A549 (cell line): ENCODE data around the gene CEP164. TPM values are rescaled to one million over a fixed set of nuclear protein-coding genes. Genes with fewer than 3 reads are reported as not detected.

Experiments
- ATAC-seq, 2 experiments: fragments of 200-7000 bp in 1 of 2; fragments of >200 bp in 1 of 2; cut with Nextera tagmentation in 1 of 2; cut with Tn5 transposase in 1 of 2; 3 replicates each; pipeline versions ENCODE4 v1.8.0 to v1.9.1; 2018 to 2020; ENCODE audit warnings: mild to moderate bottlenecking in 1 of 2, moderate library complexity in 1 of 2
- CTCF ChIA-PET: fragments of 300-600 bp; sonication (Branson Sonifier 250); formaldehyde crosslinking; extraction: SDS; loops from one replicate; lab custom pipeline; 2021; ENCODE audit warnings: antibody characterized with exemption, inconsistent platforms; lab: Yijun Ruan, JAX
- POLR2A ChIA-PET: fragments of 350-600 bp; formaldehyde crosslinking; extraction: SDS; loops from one replicate; lab custom pipeline; 2021; ENCODE audit warnings: antibody characterized with exemption, inconsistent platforms; lab: Yijun Ruan, JAX
- DNase-seq, 2 experiments: peaks; one replicate each; pipeline versions ENCODE4 v3.0.0 to v3.0.0-alpha.2; 2011 to 2016; ENCODE audit warnings: low read depth in 1 of 2, low spot score in 1 of 2
- FAIRE-seq: peaks from 2 replicates; lab custom pipeline; 2011; peaks lifted over from hg19 to GRCh38; lab: Jason Lieb, UNC
- H3K27ac ChIP-seq, 2 experiments: fragments of >200 bp; sonication (Bioruptor Twin); formaldehyde crosslinking; 3 replicates each; pipeline ENCODE4 v1.5.1; 2016 to 2017
- H3K4me1 ChIP-seq: fragments of >200 bp; sonication (Bioruptor Twin); formaldehyde crosslinking; 3 replicates; pipeline ENCODE4 v1.6.1; 2016
- H3K4me2 ChIP-seq: fragments of >200 bp; sonication (Bioruptor Twin); formaldehyde crosslinking; 3 replicates; pipeline ENCODE4 v1.6.1; 2016
- H3K4me3 ChIP-seq: fragments of >200 bp; sonication (Bioruptor Twin); formaldehyde crosslinking; 3 replicates; pipeline ENCODE4 v1.5.1; 2016
- H3K9me3 ChIP-seq: fragments of >200 bp; sonication (Bioruptor Twin); formaldehyde crosslinking; 3 replicates; pipeline ENCODE4 v1.6.1; 2016
- ATOH8 ChIP-seq: fragments of 250-450 bp; sonication (Bioruptor Pico); IDR thresholded peaks from 2 replicates; pipeline ENCODE4 v1.5.0; 2020; ENCODE audit warnings: low read depth, mild to moderate bottlenecking, moderate library complexity
- BCL3 ChIP-seq: fragments of >200 bp; sonication (Bioruptor Twin); formaldehyde crosslinking; IDR thresholded peaks from 3 replicates; pipeline ENCODE4 v1.6.1; 2016
- CBX8 ChIP-seq: fragments of 200-600 bp; sonication (generic); IDR thresholded peaks from 2 replicates; pipeline ENCODE4 v1.6.1; 2016
- CHD2 ChIP-seq: fragments of 150-350 bp; IDR thresholded peaks from 2 replicates; pipeline ENCODE4 v1.6.1; 2014; ENCODE audit warnings: low read length; ENCODE audit not compliant: partially characterized antibody
- CTCF ChIP-seq: fragments of >200 bp; sonication (Bioruptor Twin); formaldehyde crosslinking; IDR thresholded peaks from 3 replicates; pipeline ENCODE4 v1.5.1; 2016
- E2F6 ChIP-seq: IDR thresholded peaks from 2 replicates; pipeline ENCODE4 v1.6.1; 2012; ENCODE audit warnings: low read depth, borderline replicate concordance
- EP300 ChIP-seq, 2 experiments: fragments of >200 bp; sonication (Bioruptor Twin); formaldehyde crosslinking; IDR thresholded peaks; 2 replicates in 1 of 2; 3 replicates in 1 of 2; pipeline ENCODE4 v1.6.1; 2016 to 2017
- ESRRA ChIP-seq: fragments of 150-350 bp; IDR thresholded peaks from 2 replicates; pipeline ENCODE4 v1.6.1; 2014; ENCODE audit warnings: mild to moderate bottlenecking, low read length, borderline replicate concordance
- FOSB ChIP-seq: fragments of 250-450 bp; sonication (Bioruptor Pico); IDR thresholded peaks from 2 replicates; pipeline ENCODE4 v1.5.0; 2020; ENCODE audit warnings: mild to moderate bottlenecking, moderate library complexity
- GATA3 ChIP-seq: IDR thresholded peaks from 2 replicates; pipeline ENCODE4 v1.6.1; 2012; ENCODE audit warnings: borderline replicate concordance
- HDAC2 ChIP-seq: fragments of 200-600 bp; sonication (generic); IDR thresholded peaks from 2 replicates; pipeline ENCODE4 v1.6.1; 2016
- HOXB5 ChIP-seq: fragments of 250-450 bp; sonication (Bioruptor Pico); IDR thresholded peaks from 2 replicates; pipeline ENCODE4 v1.5.0; 2020; ENCODE audit warnings: mild to moderate bottlenecking, moderate library complexity
- JUNB ChIP-seq: fragments of >200 bp; sonication (Bioruptor Twin); formaldehyde crosslinking; IDR thresholded peaks from 2 replicates; pipeline ENCODE4 v1.6.1; 2016
- KDM1A ChIP-seq: fragments of 200-600 bp; sonication (generic); IDR thresholded peaks from 2 replicates; pipeline ENCODE4 v1.6.1; 2016; ENCODE audit warnings: low read depth, mild to moderate bottlenecking
- KDM5A ChIP-seq: fragments of 200-600 bp; sonication (generic); IDR thresholded peaks from 2 replicates; pipeline ENCODE4 v1.6.1; 2016; ENCODE audit warnings: antibody characterized with exemption, mild to moderate bottlenecking
- MAZ ChIP-seq: fragments of 150-350 bp; IDR thresholded peaks from 2 replicates; pipeline ENCODE4 v1.6.1; 2014; ENCODE audit warnings: antibody characterized with exemption, low read depth, low read length, borderline replicate concordance
- NPAS2 ChIP-seq: fragments of 250-450 bp; sonication (Bioruptor Pico); IDR thresholded peaks from 2 replicates; pipeline ENCODE4 v1.8.0; 2022; ENCODE audit warnings: mild to moderate bottlenecking, moderate library complexity, borderline replicate concordance
- NR3C1 ChIP-seq: fragments of >200 bp; sonication (Bioruptor Twin); formaldehyde crosslinking; IDR thresholded peaks from 3 replicates; pipeline ENCODE4 v1.6.1; 2017
- POLR2A ChIP-seq: IDR thresholded peaks from 2 replicates; pipeline ENCODE4 v1.6.1; 2012; ENCODE audit warnings: mild to moderate bottlenecking, low read length
- REST ChIP-seq: fragments of 200-600 bp; sonication (generic); IDR thresholded peaks from 2 replicates; pipeline ENCODE4 v1.6.1; 2016; ENCODE audit warnings: antibody characterized with exemption, mild to moderate bottlenecking, moderate library complexity
- RFX5 ChIP-seq: fragments of 450-650 bp; IDR thresholded peaks from 2 replicates; pipeline ENCODE4 v1.7.1; 2014; ENCODE audit warnings: antibody characterized with exemption, mild to moderate bottlenecking, moderate library complexity
- SMC3 ChIP-seq: fragments of >200 bp; sonication (Bioruptor Twin); formaldehyde crosslinking; IDR thresholded peaks from 3 replicates; pipeline ENCODE4 v1.6.1; 2018; ENCODE audit warnings: inconsistent platforms
- ZC3H11A ChIP-seq: fragments of 450-650 bp; IDR thresholded peaks from 2 replicates; pipeline ENCODE4 v1.6.1; 2014; ENCODE audit warnings: antibody characterized with exemption, mild to moderate bottlenecking
- WGBS: methylation state at CpG from one replicate; pipeline ENCODE4 v1.1.6; 2017; ENCODE audit errors: missing lambda C conversion rate; 5-methylcytosine and 5-hydroxymethylcytosine counted together
- polyA plus RNA-seq, 4 experiments: library from polyadenylated mRNA; depleted of rRNA in 3 of 4; stranded (reverse); fragments of >200 nt; fragmentation: RNase III in 1 of 4; extraction: RNeasy Plus Mini Kit Qiagen cat#74134 plus additional on column Dnase treatment in 1 of 4; gene quantifications; 2 replicates in 3 of 4; 3 replicates in 1 of 4; pipeline ENCODE4 v1.2.3, GENCODE V29; 2011 to 2017

Gene CEP164
- polyA plus RNA-seq, 2 of the 4 experiments (the other 2 are of a cell fraction) = 17.4 to 19.6 TPM

GRCh38 chr11:117417342-117417741 is 89.7 kb downstream of the CEP164 start:
- no peak for DNase-seq
- ChIA-PET CTCF (interaction anchor here (8.5 kb wide), 1 partner anchor 8 kb away, joined by 77 read pairs; no protein-coding TSS in a partner anchor), POLR2A (no interaction called here)
- Histone ChIP-seq H3K4me1 (no peaks in the 10 kb centered on the region), H3K9me3 (no peaks in the 10 kb centered on the region), H3K4me2 (no peak overlapping the region), H3K27ac (no peak overlapping the region), H3K4me3 (no peak overlapping the region)
- no peak for FAIRE-seq
- ATAC-seq = no peak
- TF ChIP-seq ZC3H11A (no peak), ATOH8 (CRISPR knock-in tag) (no peak), FOSB (CRISPR knock-in tag) (no peak), E2F6 (no peak), RFX5 (no peak), NR3C1 (no peak), CTCF (no peak), ESRRA (no peak), POLR2A (no peak), KDM5A (no peak), HOXB5 (CRISPR knock-in tag) (no peak), HDAC2 (no peak), CHD2 (no peak), JUNB (no peak), SMC3 (no peak), NPAS2 (CRISPR knock-in tag) (no peak), CBX8 (no peak), MAZ (no peak)
- WGBS = 53% methylated on average over 6 of the region's 6 CpGs

GRCh38 chr11:117417856-117418255 is 90.2 kb downstream of the CEP164 start:
- FAIRE-seq (no peak), ATAC-seq (no peak), DNase-seq (no peak)
- CTCF ChIA-PET = interaction anchor here (8.5 kb wide), 1 partner anchor 7 kb away, joined by 77 read pairs; no protein-coding TSS in a partner anchor
- no peaks in the 10 kb centered on the region for H3K4me1 ChIP-seq
- no peak overlapping the region for H3K27ac ChIP-seq
- no peak overlapping the region for H3K4me3 ChIP-seq
- TF ChIP-seq CTCF = no peak
- no peak for TF ChIP-seq ZC3H11A
- TF ChIP-seq REST = no peak
- TF ChIP-seq RFX5 = no peak
- TF ChIP-seq BCL3 = no peak
- no peak for TF ChIP-seq KDM1A
- no peak for TF ChIP-seq EP300 (IDR thresholded peaks at IDR 0.05)
- no peak for TF ChIP-seq GATA3
- TF ChIP-seq HDAC2 = no peak
- TF ChIP-seq POLR2A = no peak
- TF ChIP-seq, all 56 proteins: peak for 0
- H3K9me3 ChIP-seq = no peaks in the 10 kb centered on the region
- POLR2A ChIA-PET = no interaction called here
- whole genome bisulfite sequencing = 79% methylated on average over 9 of the region's 12 CpGs
- no peak overlapping the region for H3K4me2 ChIP-seq
